ENCODE data around the gene PERM1.
"Not testable (repeated sequence)": the region's sequence is repeated elsewhere in the genome, so short reads cannot be mapped to it uniquely, and the experiment has no call there.

PERM1 gene

GRCh38 chr1:978835-979743 lies 2.8 kb downstream of the PERM1 start:
- in situ Hi-C loops (cut with HindIII; ENCODE audit: low sequenced_read_pairs), result no loop called here

- in situ Hi-C loops (cut with HindIII; ENCODE audit: low sequenced_read_pairs), result no loop called here
These were observed 3.6 kb downstream of the PERM1 start for GRCh38 chr1:978069-978834.

- in situ Hi-C loops (cut with HindIII; ENCODE audit: low sequenced_read_pairs), result not testable (repeated sequence)
These were observed 5.1 kb downstream of the PERM1 start for GRCh38 chr1:976791-977190.

- in situ Hi-C loops (cut with HindIII; ENCODE audit: low sequenced_read_pairs), result no loop called here
These were observed 5.8 kb downstream of the PERM1 start for GRCh38 chr1:975896-976683.

GRCh38 chr1:975365-975764 lies 6.5 kb downstream of the PERM1 start:
- in situ Hi-C loops (cut with HindIII; ENCODE audit: low sequenced_read_pairs), result no loop called here

- in situ Hi-C loops (cut with HindIII; ENCODE audit: low sequenced_read_pairs), result no loop called here
These were observed 7.1 kb downstream of the PERM1 start for GRCh38 chr1:974687-975328.

GRCh38 chr1:974293-974640 lies 7.6 kb downstream of the PERM1 start:
- in situ Hi-C loops (cut with HindIII; ENCODE audit: low sequenced_read_pairs), result no loop called here

- in situ Hi-C loops (cut with HindIII; ENCODE audit: low sequenced_read_pairs), result no loop called here
These were observed 8.2 kb downstream of the PERM1 start for GRCh38 chr1:973459-974292.

- in situ Hi-C loops (cut with HindIII; ENCODE audit: low sequenced_read_pairs), result no loop called here
These were observed 9.0 kb downstream of the PERM1 start for GRCh38 chr1:972726-973458.

GRCh38 chr1:971751-972506 lies 10.0 kb downstream of the PERM1 start:
- in situ Hi-C loops (cut with HindIII; ENCODE audit: low sequenced_read_pairs), result no loop called here

GRCh38 chr1:970973-971730 lies 10.7 kb downstream of the PERM1 start:
- in situ Hi-C loops (cut with HindIII; ENCODE audit: low sequenced_read_pairs), result no loop called here

- in situ Hi-C loops (cut with HindIII; ENCODE audit: low sequenced_read_pairs), result no loop called here
These were observed 11.5 kb downstream of the PERM1 start for GRCh38 chr1:970242-970972.

GRCh38 chr1:969260-969855 lies 12.5 kb downstream of the PERM1 start:
- in situ Hi-C loops (cut with HindIII; ENCODE audit: low sequenced_read_pairs), result no loop called here

GRCh38 chr1:967466-968343 lies 14.2 kb downstream of the PERM1 start:
- in situ Hi-C loops (cut with HindIII; ENCODE audit: low sequenced_read_pairs), result no loop called here

GRCh38 chr1:966704-967300 lies 15.1 kb downstream of the PERM1 start:
- in situ Hi-C loops (cut with HindIII; ENCODE audit: low sequenced_read_pairs), result no loop called here
